Spinal cord (tissue), 10 donors: ENCODE measurements around the gene MTCL1. TPM values are rescaled to one million over a fixed set of nuclear protein-coding genes. Genes with fewer than 3 reads are reported as not detected.

ENCODE experiments used
- DNase-seq, 6 donors: peaks; one replicate each; pipeline versions ENCODE4 v3.0.0 to v3.0.0-alpha.2; 2013 to 2015; ENCODE audit warnings: low spot score in 6 of 6, low read depth in 4 of 6
- H3K27ac ChIP-seq: one replicate; pipeline ENCODE4 v1.5.1; 2013; ENCODE audit warnings: low read depth, low read length, control low read depth
- H3K27me3 ChIP-seq: one replicate; pipeline ENCODE4 v1.6.1; 2013; ENCODE audit warnings: low read length; ENCODE audit not compliant: control insufficient read depth, insufficient read depth
- H3K36me3 ChIP-seq: one replicate; pipeline ENCODE4 v1.6.1; 2013; ENCODE audit warnings: low read length; ENCODE audit not compliant: control insufficient read depth, insufficient read depth
- H3K4me1 ChIP-seq: one replicate; pipeline ENCODE4 v1.6.1; 2013; ENCODE audit warnings: low read length; ENCODE audit not compliant: control insufficient read depth, insufficient read depth
- H3K4me3 ChIP-seq: one replicate; pipeline ENCODE4 v1.5.1; 2013; ENCODE audit warnings: low read depth, low read length, control low read depth
- H3K9me3 ChIP-seq: one replicate; pipeline ENCODE4 v1.6.1; 2013; ENCODE audit warnings: low read length; ENCODE audit not compliant: control insufficient read depth, insufficient read depth
- WGBS: methylation state at CpG from one replicate; pipeline ENCODE4 v1.1.5; 2013; ENCODE audit warnings: missing lambda C conversion rate; ENCODE audit not compliant: insufficient coverage; 5-methylcytosine and 5-hydroxymethylcytosine counted together
- polyA plus RNA-seq, 2 donors: library from polyadenylated mRNA; unstranded; fragments of 120-200 nt; gene quantifications; one replicate each; pipeline ENCODE4 v1.2.1, GENCODE V29; 2013; ENCODE audit not compliant: insufficient read length in 2 of 2
- total RNA-seq, 2 donors: library from RNA; depleted of rRNA in 1 of 2; stranded (reverse); fragments of 120-200 nt in 1 of 2; fragments of >200 nt in 1 of 2; gene quantifications; one replicate each; pipeline versions ENCODE4 v1.2.3 to v1.2.4, GENCODE V29; 2013 to 2014
- donor health status: healthy.

MTCL1 gene
- total and polyA plus RNA-seq, 4 donors, result 11.3 to 24.8 (median 19.2) TPM

GRCh38 chr18:8854962-8855361 lies 149.6 kb downstream of the MTCL1 start:
- no CpG with 5 or more reads among the region's 2 CpGs for WGBS
- H3K4me3 ChIP-seq, result no peak overlapping the region
- DNase-seq, result peak in 1 of 6 donors; percentile 37
- peaks cover 16% of the 10 kb centered on the region for H3K4me1 ChIP-seq
- H3K27me3 ChIP-seq, result no peaks in the 10 kb centered on the region
- no peaks in the 10 kb centered on the region for H3K36me3 ChIP-seq
- H3K27ac ChIP-seq, result no peak overlapping the region
- H3K9me3 ChIP-seq, result peaks cover 2% of the 10 kb centered on the region

- DNase-seq, result peak in 1 of 6 donors; percentile 59
- Histone ChIP-seq H3K4me3 (no peak overlapping the region), H3K9me3 (no peaks in the 10 kb centered on the region), H3K27ac (no peak overlapping the region), H3K4me1 (peaks cover 16% of the 10 kb centered on the region), H3K36me3 (no peaks in the 10 kb centered on the region), H3K27me3 (no peaks in the 10 kb centered on the region)
- WGBS, result 58% methylated on average over 8 of the region's 8 CpGs
Measured at GRCh38 chr18:8856212-8856611, 150.9 kb downstream of the MTCL1 start.

- Histone ChIP-seq H3K4me1 (peaks cover 14% of the 10 kb centered on the region), H3K4me3 (no peak overlapping the region), H3K27me3 (no peaks in the 10 kb centered on the region), H3K9me3 (no peaks in the 10 kb centered on the region), H3K27ac (no peak overlapping the region), H3K36me3 (no peaks in the 10 kb centered on the region)
- WGBS, result 71% methylated on average over 27 of the region's 34 CpGs
- no peak for DNase-seq
Measured at GRCh38 chr18:8856769-8857393, 151.5 kb downstream of the MTCL1 start.

GRCh38 chr18:8857806-8858205 lies 152.4 kb downstream of the MTCL1 start:
- peaks cover 14% of the 10 kb centered on the region for H3K4me1 ChIP-seq
- H3K4me3 ChIP-seq, result no peak overlapping the region
- no peaks in the 10 kb centered on the region for H3K36me3 ChIP-seq
- H3K9me3 ChIP-seq, result no peaks in the 10 kb centered on the region
- no peaks in the 10 kb centered on the region for H3K27me3 ChIP-seq
- no peak overlapping the region for H3K27ac ChIP-seq
- no CpG with 5 or more reads among the region's 4 CpGs for whole genome bisulfite sequencing
- no peak for DNase-seq

GRCh38 chr18:8858888-8859511 lies 153.6 kb downstream of the MTCL1 start:
- Histone ChIP-seq H3K36me3 (no peaks in the 10 kb centered on the region), H3K4me1 (peaks cover 14% of the 10 kb centered on the region), H3K27me3 (no peaks in the 10 kb centered on the region), H3K4me3 (no peak overlapping the region), H3K27ac (no peak overlapping the region), H3K9me3 (no peaks in the 10 kb centered on the region)
- WGBS, result no CpG with 5 or more reads among the region's 1 CpG
- no peak for DNase-seq

GRCh38 chr18:8860845-8861642 lies 155.7 kb downstream of the MTCL1 start:
- Histone ChIP-seq H3K4me3 (no peak overlapping the region), H3K27me3 (no peaks in the 10 kb centered on the region), H3K9me3 (no peaks in the 10 kb centered on the region), H3K4me1 (peaks cover 10% of the 10 kb centered on the region), H3K36me3 (no peaks in the 10 kb centered on the region), H3K27ac (no peak overlapping the region)
- DNase-seq, result no peak
- WGBS, result 82% methylated on average over 4 of the region's 6 CpGs

- Histone ChIP-seq H3K27ac (no peak overlapping the region), H3K4me1 (no peaks in the 10 kb centered on the region), H3K36me3 (no peaks in the 10 kb centered on the region), H3K9me3 (no peaks in the 10 kb centered on the region), H3K27me3 (no peaks in the 10 kb centered on the region), H3K4me3 (no peak overlapping the region)
- 94% methylated on average over 3 of the region's 3 CpGs for WGBS
- no peak for DNase-seq
Measured at GRCh38 chr18:8863427-8863826, 158.1 kb downstream of the MTCL1 start.

GRCh38 chr18:8865934-8866333 lies 160.6 kb downstream of the MTCL1 start:
- Histone ChIP-seq H3K27ac (no peak overlapping the region), H3K27me3 (no peaks in the 10 kb centered on the region), H3K4me1 (no peaks in the 10 kb centered on the region), H3K9me3 (no peaks in the 10 kb centered on the region), H3K36me3 (no peaks in the 10 kb centered on the region), H3K4me3 (no peak overlapping the region)
- no peak for DNase-seq
- WGBS, result no CpG with 5 or more reads among the region's 4 CpGs

GRCh38 chr18:8866679-8867078 lies 161.3 kb downstream of the MTCL1 start:
- 70% methylated on average over 1 of the region's 1 CpG for WGBS
- Histone ChIP-seq H3K4me1 (no peaks in the 10 kb centered on the region), H3K27me3 (no peaks in the 10 kb centered on the region), H3K4me3 (no peak overlapping the region), H3K27ac (no peak overlapping the region), H3K36me3 (no peaks in the 10 kb centered on the region), H3K9me3 (no peaks in the 10 kb centered on the region)
- DNase-seq, result no peak
